Panc1 (cell line): ENCODE results near the gene ERVFRD-1.

Experiments
- CTCF ChIP-seq: fragments of 450-650 bp; IDR thresholded peaks from 2 replicates; pipeline ENCODE4 v1.5.1; 2017; ENCODE audit warnings: mild to moderate bottlenecking
- POLR2AphosphoS5 ChIP-seq: IDR thresholded peaks from 2 replicates; pipeline ENCODE4 v1.6.1; 2012; ENCODE audit warnings: mild to moderate bottlenecking, low read depth, low read length, moderate library complexity
- REST ChIP-seq, 2 experiments: IDR thresholded peaks; 2 replicates each; pipeline ENCODE4 v1.6.1; 2011 to 2012; ENCODE audit warnings: low read depth in 2 of 2, control low read depth in 1 of 2, low read length in 1 of 2, mild to moderate bottlenecking in 1 of 2, moderate library complexity in 1 of 2; ENCODE audit not compliant: insufficient read depth in 1 of 2
- SIN3A ChIP-seq: IDR thresholded peaks from 2 replicates; pipeline ENCODE4 v1.6.1; 2012; ENCODE audit warnings: low read depth, mild to moderate bottlenecking, low read length, moderate library complexity, borderline replicate concordance; ENCODE audit not compliant: insufficient read depth
- TCF7L2 ChIP-seq: IDR thresholded peaks from 2 replicates; pipeline ENCODE4 v1.6.1; 2011; ENCODE audit warnings: mild to moderate bottlenecking, low read depth, low read length, inconsistent platforms

GRCh38 chr6:11076540-11076939 is 35.0 kb downstream of the ERVFRD-1 start:
- TF ChIP-seq CTCF (no peak), POLR2AphosphoS5 (no peak), REST (IDR thresholded peaks at IDR 0.05; ENCODE audit: insufficient read depth in 1 of 2, low read depth in 2 of 2, low read length in 1 of 2) (no peak), SIN3A (no peak), TCF7L2 (no peak)
